WTC11 (cell line): ENCODE data around the gene FAM13C. TPM values are rescaled to one million over a fixed set of nuclear protein-coding genes. Genes with fewer than 3 reads are reported as not detected.
A peak's percentile ranks its signal among the peaks of the same experiment; 100 is the strongest.

Source experiments
- ATAC-seq: fragments of 200-7000 bp; cut with Tn5 transposase; 2 replicates; pipeline ENCODE4 v1.10.0; 2021; ENCODE audit warnings: mild to moderate bottlenecking, moderate library complexity
- CTCF ChIA-PET: fragments of 300-600 bp; sonication (Branson Sonifier 250); formaldehyde crosslinking; loops from one replicate; lab custom pipeline; 2021; ENCODE audit warnings: antibody characterized with exemption; lab: Charles Lee
- POLR2A ChIA-PET: fragments of 350-600 bp; sonication (Branson Sonifier 250); formaldehyde crosslinking; loops from one replicate; lab custom pipeline; 2021; ENCODE audit warnings: antibody characterized with exemption; lab: Charles Lee
- DNase-seq: peaks from one replicate; pipeline ENCODE4 v3.0.0; 2021; ENCODE audit warnings: low spot score
- H3K27ac Mint-ChIP-seq: 2 replicates; pipeline ENCODE4 v1.8.0; 2021; ENCODE audit warnings: mixed read lengths
- H3K27me3 Mint-ChIP-seq: 2 replicates; pipeline ENCODE4 v1.8.0; 2021; ENCODE audit warnings: low read depth, mild to moderate bottlenecking, moderate library complexity, mixed read lengths
- H3K36me3 Mint-ChIP-seq: 2 replicates; pipeline ENCODE4 v1.8.0; 2021; ENCODE audit warnings: mixed read lengths
- H3K4me1 Mint-ChIP-seq: 2 replicates; pipeline ENCODE4 v1.8.0; 2022; ENCODE audit warnings: mixed read lengths
- H3K4me3 Mint-ChIP-seq: 2 replicates; pipeline ENCODE4 v1.8.0; 2021; ENCODE audit warnings: mild to moderate bottlenecking, moderate library complexity, mixed read lengths
- H3K9me3 Mint-ChIP-seq: 2 replicates; pipeline ENCODE4 v1.8.0; 2021; ENCODE audit warnings: mixed read lengths
- ATF2 ChIP-seq: sonication (generic); formaldehyde crosslinking; IDR thresholded peaks from 2 replicates; pipeline ENCODE4 v1.8.1; 2022; ENCODE audit warnings: low read depth, missing genetic modification reagents, borderline replicate concordance
- CTCF ChIP-seq: fragments of 200-600 bp; IDR thresholded peaks from 2 replicates; pipeline ENCODE4 v1.8.0; 2022; ENCODE audit warnings: antibody characterized with exemption
- ELF4 ChIP-seq: sonication (generic); formaldehyde crosslinking; IDR thresholded peaks from 2 replicates; pipeline ENCODE4 v1.8.1; 2022; ENCODE audit warnings: low read depth, mild to moderate bottlenecking, moderate library complexity, missing genetic modification reagents
- FOXP1 ChIP-seq: sonication (generic); formaldehyde crosslinking; IDR thresholded peaks from 2 replicates; pipeline ENCODE4 v1.8.0; 2022; ENCODE audit warnings: missing genetic modification reagents, mild to moderate bottlenecking, moderate library complexity, borderline replicate concordance
- HMGA2 ChIP-seq: fragments of 250-450 bp; sonication (Bioruptor Pico); IDR thresholded peaks from 2 replicates; pipeline ENCODE4 v1.4.0; 2021; ENCODE audit warnings: mild to moderate bottlenecking, moderate library complexity
- HMGXB4 ChIP-seq: sonication (generic); formaldehyde crosslinking; IDR thresholded peaks from 2 replicates; pipeline ENCODE4 v1.8.1; 2023; ENCODE audit warnings: mild to moderate bottlenecking, moderate library complexity, missing genetic modification reagents
- USF1 ChIP-seq: sonication (generic); formaldehyde crosslinking; IDR thresholded peaks from 2 replicates; pipeline ENCODE4 v1.8.0; 2022; ENCODE audit warnings: mild to moderate bottlenecking, missing genetic modification reagents
- ZNF219 ChIP-seq: sonication (generic); formaldehyde crosslinking; IDR thresholded peaks from 2 replicates; pipeline ENCODE4 v1.8.0; 2023; ENCODE audit warnings: missing genetic modification reagents, mild to moderate bottlenecking, borderline replicate concordance
- ZNF317 ChIP-seq: sonication (generic); formaldehyde crosslinking; IDR thresholded peaks from 2 replicates; pipeline ENCODE4 v1.8.1; 2023; ENCODE audit warnings: low read depth, mild to moderate bottlenecking, moderate library complexity, missing genetic modification reagents, borderline replicate concordance
- ZNF423 ChIP-seq: fragments of 250-450 bp; sonication (Bioruptor Pico); IDR thresholded peaks from 2 replicates; pipeline ENCODE4 v2.1.2; 2022; ENCODE audit warnings: mild to moderate bottlenecking, moderate library complexity
- ZNF671 ChIP-seq: fragments of 250-450 bp; sonication (Bioruptor Pico); IDR thresholded peaks from 2 replicates; pipeline ENCODE4 v1.8.0; 2021; ENCODE audit warnings: mild to moderate bottlenecking
- total RNA-seq: library from RNA; stranded (reverse); gene quantifications from 3 replicates; pipeline ENCODE4 v1.2.3, GENCODE V29; 2021
- TF ChIP-seq, protein P1 (sequence below): fragments of 250-450 bp; sonication (Bioruptor Pico); IDR thresholded peaks from 2 replicates; pipeline ENCODE4 v1.8.0; 2021; ENCODE audit warnings: mild to moderate bottlenecking
- TF ChIP-seq, protein P2 (sequence below): fragments of 250-450 bp; sonication (Bioruptor Pico); IDR thresholded peaks from 2 replicates; pipeline ENCODE4 v2.1.2; 2022; ENCODE audit warnings: mild to moderate bottlenecking, moderate library complexity
- TF ChIP-seq, protein P3 (sequence below): sonication (generic); formaldehyde crosslinking; IDR thresholded peaks from 2 replicates; pipeline ENCODE4 v1.8.0; 2022; ENCODE audit warnings: missing genetic modification reagents

FAM13C gene
- total RNA-seq, 1 experiment from 2014 or later, result 1.5 TPM

- TF ChIP-seq, protein P1, sequence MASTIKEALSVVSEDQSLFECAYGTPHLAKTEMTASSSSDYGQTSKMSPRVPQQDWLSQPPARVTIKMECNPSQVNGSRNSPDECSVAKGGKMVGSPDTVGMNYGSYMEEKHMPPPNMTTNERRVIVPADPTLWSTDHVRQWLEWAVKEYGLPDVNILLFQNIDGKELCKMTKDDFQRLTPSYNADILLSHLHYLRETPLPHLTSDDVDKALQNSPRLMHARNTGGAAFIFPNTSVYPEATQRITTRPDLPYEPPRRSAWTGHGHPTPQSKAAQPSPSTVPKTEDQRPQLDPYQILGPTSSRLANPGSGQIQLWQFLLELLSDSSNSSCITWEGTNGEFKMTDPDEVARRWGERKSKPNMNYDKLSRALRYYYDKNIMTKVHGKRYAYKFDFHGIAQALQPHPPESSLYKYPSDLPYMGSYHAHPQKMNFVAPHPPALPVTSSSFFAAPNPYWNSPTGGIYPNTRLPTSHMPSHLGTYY (CRISPR knock-in tag), result no peak
- TF ChIP-seq ATF2 (CRISPR knock-in tag) (no peak), HMGXB4 (CRISPR knock-in tag) (no peak), USF1 (CRISPR knock-in tag) (no peak), HMGA2 (no peak), ZNF671 (CRISPR knock-in tag) (no peak)
- TF ChIP-seq, protein P2, sequence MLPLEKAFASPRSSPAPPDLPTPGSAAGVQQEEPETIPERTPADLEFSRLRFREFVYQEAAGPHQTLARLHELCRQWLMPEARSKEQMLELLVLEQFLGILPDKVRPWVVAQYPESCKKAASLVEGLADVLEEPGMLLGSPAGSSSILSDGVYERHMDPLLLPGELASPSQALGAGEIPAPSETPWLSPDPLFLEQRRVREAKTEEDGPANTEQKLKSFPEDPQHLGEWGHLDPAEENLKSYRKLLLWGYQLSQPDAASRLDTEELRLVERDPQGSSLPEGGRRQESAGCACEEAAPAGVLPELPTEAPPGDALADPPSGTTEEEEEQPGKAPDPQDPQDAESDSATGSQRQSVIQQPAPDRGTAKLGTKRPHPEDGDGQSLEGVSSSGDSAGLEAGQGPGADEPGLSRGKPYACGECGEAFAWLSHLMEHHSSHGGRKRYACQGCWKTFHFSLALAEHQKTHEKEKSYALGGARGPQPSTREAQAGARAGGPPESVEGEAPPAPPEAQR (CRISPR knock-in tag), result no peak
- TF ChIP-seq, protein P3, sequence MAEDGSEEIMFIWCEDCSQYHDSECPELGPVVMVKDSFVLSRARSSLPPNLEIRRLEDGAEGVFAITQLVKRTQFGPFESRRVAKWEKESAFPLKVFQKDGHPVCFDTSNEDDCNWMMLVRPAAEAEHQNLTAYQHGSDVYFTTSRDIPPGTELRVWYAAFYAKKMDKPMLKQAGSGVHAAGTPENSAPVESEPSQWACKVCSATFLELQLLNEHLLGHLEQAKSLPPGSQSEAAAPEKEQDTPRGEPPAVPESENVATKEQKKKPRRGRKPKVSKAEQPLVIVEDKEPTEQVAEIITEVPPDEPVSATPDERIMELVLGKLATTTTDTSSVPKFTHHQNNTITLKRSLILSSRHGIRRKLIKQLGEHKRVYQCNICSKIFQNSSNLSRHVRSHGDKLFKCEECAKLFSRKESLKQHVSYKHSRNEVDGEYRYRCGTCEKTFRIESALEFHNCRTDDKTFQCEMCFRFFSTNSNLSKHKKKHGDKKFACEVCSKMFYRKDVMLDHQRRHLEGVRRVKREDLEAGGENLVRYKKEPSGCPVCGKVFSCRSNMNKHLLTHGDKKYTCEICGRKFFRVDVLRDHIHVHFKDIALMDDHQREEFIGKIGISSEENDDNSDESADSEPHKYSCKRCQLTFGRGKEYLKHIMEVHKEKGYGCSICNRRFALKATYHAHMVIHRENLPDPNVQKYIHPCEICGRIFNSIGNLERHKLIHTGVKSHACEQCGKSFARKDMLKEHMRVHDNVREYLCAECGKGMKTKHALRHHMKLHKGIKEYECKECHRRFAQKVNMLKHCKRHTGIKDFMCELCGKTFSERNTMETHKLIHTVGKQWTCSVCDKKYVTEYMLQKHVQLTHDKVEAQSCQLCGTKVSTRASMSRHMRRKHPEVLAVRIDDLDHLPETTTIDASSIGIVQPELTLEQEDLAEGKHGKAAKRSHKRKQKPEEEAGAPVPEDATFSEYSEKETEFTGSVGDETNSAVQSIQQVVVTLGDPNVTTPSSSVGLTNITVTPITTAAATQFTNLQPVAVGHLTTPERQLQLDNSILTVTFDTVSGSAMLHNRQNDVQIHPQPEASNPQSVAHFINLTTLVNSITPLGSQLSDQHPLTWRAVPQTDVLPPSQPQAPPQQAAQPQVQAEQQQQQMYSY (CRISPR knock-in tag), result no peak
- TF ChIP-seq, all 79 proteins: peak for 0
Measured at GRCh38 chr10:59290448-59290847, 71.9 kb downstream of the FAM13C start (continued).

DNA sequence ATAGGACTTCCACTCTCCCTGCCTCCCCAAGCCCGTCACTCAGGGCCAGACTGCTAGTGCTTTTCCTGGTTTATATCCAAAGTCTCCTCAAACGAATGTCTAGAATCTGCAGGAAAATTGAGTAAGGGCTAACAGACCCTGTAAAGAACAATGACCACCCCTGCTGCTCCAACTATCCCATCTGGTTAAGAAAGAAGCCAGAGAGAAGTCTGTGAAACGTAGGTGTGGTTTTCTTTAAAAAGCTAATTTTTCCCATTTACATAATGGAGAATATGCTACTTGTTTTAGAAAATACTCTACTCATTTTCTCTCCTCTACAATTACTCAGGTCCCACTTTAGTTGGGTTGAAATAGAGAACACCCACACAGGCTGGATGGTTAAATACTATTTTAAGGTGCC, 72.5 kb downstream of the FAM13C start:
- no peaks in the 10 kb centered on the region; the same call in 1 of the 2 replicates for H3K9me3 Mint-ChIP-seq
- no peaks in the 10 kb centered on the region for H3K36me3 Mint-ChIP-seq
- no peak for TF ChIP-seq FOXP1 (CRISPR knock-in tag)
- no peak for TF ChIP-seq ZNF423
- no peak for TF ChIP-seq ZNF219 (CRISPR knock-in tag)
- TF ChIP-seq CTCF, result no peak
- TF ChIP-seq ELF4 (CRISPR knock-in tag), result no peak
- TF ChIP-seq ZNF317 (CRISPR knock-in tag), result no peak
- TF ChIP-seq, all 79 proteins: peak for 0
- POLR2A ChIA-PET, result interaction anchor here (0.6 kb wide), 1 partner anchor 744 kb away, joined by 5 read pairs; no protein-coding TSS in a partner anchor
- H3K4me3 Mint-ChIP-seq, result no peak overlapping the region
- CTCF ChIA-PET, result no interaction called here
- DNase-seq, result no peak
- peak overlapping the region; percentile 74 for H3K27ac Mint-ChIP-seq
- peaks cover 32% of the 10 kb centered on the region for H3K4me1 Mint-ChIP-seq
- H3K27me3 Mint-ChIP-seq, result no peaks in the 10 kb centered on the region; the same call in 1 of the 2 replicates
- ATAC-seq, result peak; percentile 51
